ENCODE data around the gene GRIK1. TPM values are rescaled to one million over a fixed set of nuclear protein-coding genes. Genes with fewer than 3 reads are reported as not detected.

The GRIK1 gene
- total RNA-seq, 1 donor, result not detected

GRCh38 chr21:29523646-29524045, 416.1 kb downstream of the GRIK1 start:
- H3K36me3 ChIP-seq (ENCODE audit: insufficient read depth, low read length), result no peaks in the 10 kb centered on the region
- no peak overlapping the region for H2AFZ ChIP-seq (ENCODE audit: low read length)
- no peak overlapping the region for H3K27ac ChIP-seq (ENCODE audit: low read depth, low read length)
- no peaks in the 10 kb centered on the region for H3K27me3 ChIP-seq (ENCODE audit: insufficient read depth, low read length)
- no peak for TF ChIP-seq CTCF (IDR thresholded peaks at IDR 0.05; ENCODE audit: extremely low read depth, low read depth, low read length)
- no peak overlapping the region for H3K4me2 ChIP-seq (ENCODE audit: insufficient read depth, low read length)
- peaks cover 4% of the 10 kb centered on the region for H3K4me1 ChIP-seq (ENCODE audit: insufficient read depth, low read length)
- H3K4me3 ChIP-seq (ENCODE audit: insufficient read depth, low read length), result no peak overlapping the region
- peaks cover 2% of the 10 kb centered on the region for H3K9me3 ChIP-seq (ENCODE audit: low read depth, low read length)
- H4K20me1 ChIP-seq (ENCODE audit: insufficient read depth, low read length), result no peaks in the 10 kb centered on the region
- H3K79me2 ChIP-seq (ENCODE audit: insufficient read depth, low read length), result no peaks in the 10 kb centered on the region
- no peak for DNase-seq (ENCODE audit: insufficient read length, low spot score, missing footprints)

DNA sequence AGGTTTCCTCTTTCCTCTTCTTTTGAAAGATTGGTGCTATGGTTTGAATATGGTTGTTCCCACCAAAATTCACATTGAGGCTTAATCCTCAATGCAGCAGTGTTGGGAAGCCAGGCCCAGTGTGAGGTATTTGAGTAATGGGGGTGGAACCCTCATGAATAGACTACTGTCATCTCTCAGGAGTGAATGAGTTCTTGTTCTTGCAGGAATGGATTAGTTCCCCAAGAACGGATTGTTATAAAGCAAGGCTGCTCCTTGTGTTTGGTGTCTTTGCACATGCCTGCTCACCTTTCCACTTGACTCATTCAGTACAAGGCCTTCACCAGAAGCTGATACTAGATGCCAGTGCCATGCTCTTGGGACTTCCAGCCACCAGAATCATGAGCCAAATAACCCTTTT, 417.9 kb downstream of the GRIK1 start:
- Histone ChIP-seq H2AFZ (ENCODE audit: low read length) (no peak overlapping the region), H3K36me3 (ENCODE audit: insufficient read depth, low read length) (no peaks in the 10 kb centered on the region), H3K79me2 (ENCODE audit: insufficient read depth, low read length) (no peaks in the 10 kb centered on the region), H3K4me1 (ENCODE audit: insufficient read depth, low read length) (peaks cover 4% of the 10 kb centered on the region), H3K4me2 (ENCODE audit: insufficient read depth, low read length) (no peak overlapping the region), H3K4me3 (ENCODE audit: insufficient read depth, low read length) (no peak overlapping the region), H4K20me1 (ENCODE audit: insufficient read depth, low read length) (no peaks in the 10 kb centered on the region), H3K9me3 (ENCODE audit: low read depth, low read length) (peaks cover 2% of the 10 kb centered on the region), H3K27ac (ENCODE audit: low read depth, low read length) (no peak overlapping the region), H3K27me3 (ENCODE audit: insufficient read depth, low read length) (no peaks in the 10 kb centered on the region)
- no peak for DNase-seq (ENCODE audit: insufficient read length, low spot score, missing footprints)
- no peak for TF ChIP-seq CTCF (IDR thresholded peaks at IDR 0.05; ENCODE audit: extremely low read depth, low read depth, low read length)

DNA sequence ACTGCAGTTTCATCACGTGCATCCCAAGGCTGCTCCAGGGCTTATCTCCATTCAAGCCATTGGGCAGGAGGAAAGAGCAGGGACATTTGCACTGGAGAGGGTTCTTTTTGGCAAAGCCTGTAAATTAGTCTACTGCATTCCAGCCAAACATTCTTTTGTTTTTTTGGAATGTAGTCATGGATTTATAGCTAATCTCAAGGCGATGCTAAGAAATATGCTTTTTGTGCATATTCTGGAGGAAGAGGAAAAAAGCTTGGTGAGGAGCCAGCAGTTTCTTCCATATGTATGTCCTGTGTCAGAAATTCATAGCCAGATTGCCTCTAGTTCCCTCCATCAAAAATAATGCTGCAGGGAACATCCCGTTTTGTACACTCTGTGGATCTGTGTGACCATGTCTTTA, 419.6 kb downstream of the GRIK1 start:
- Histone ChIP-seq H3K27ac (ENCODE audit: low read depth, low read length) (no peak overlapping the region), H2AFZ (ENCODE audit: low read length) (no peak overlapping the region), H3K36me3 (ENCODE audit: insufficient read depth, low read length) (no peaks in the 10 kb centered on the region), H3K79me2 (ENCODE audit: insufficient read depth, low read length) (no peaks in the 10 kb centered on the region), H3K4me1 (ENCODE audit: insufficient read depth, low read length) (peaks cover 4% of the 10 kb centered on the region), H3K9me3 (ENCODE audit: low read depth, low read length) (no peaks in the 10 kb centered on the region), H3K27me3 (ENCODE audit: insufficient read depth, low read length) (no peaks in the 10 kb centered on the region), H3K4me3 (ENCODE audit: insufficient read depth, low read length) (no peak overlapping the region), H4K20me1 (ENCODE audit: insufficient read depth, low read length) (no peaks in the 10 kb centered on the region), H3K4me2 (ENCODE audit: insufficient read depth, low read length) (no peak overlapping the region)
- no peak for TF ChIP-seq CTCF (IDR thresholded peaks at IDR 0.05; ENCODE audit: extremely low read depth, low read depth, low read length)
- no peak for DNase-seq (ENCODE audit: insufficient read length, low spot score, missing footprints)

- H3K4me3 ChIP-seq (ENCODE audit: insufficient read depth, low read length), result no peak overlapping the region
- H3K4me1 ChIP-seq (ENCODE audit: insufficient read depth, low read length), result no peaks in the 10 kb centered on the region
- TF ChIP-seq CTCF (IDR thresholded peaks at IDR 0.05; ENCODE audit: extremely low read depth, low read depth, low read length), result no peak
- no peak overlapping the region for H3K27ac ChIP-seq (ENCODE audit: low read depth, low read length)
- H3K36me3 ChIP-seq (ENCODE audit: insufficient read depth, low read length), result no peaks in the 10 kb centered on the region
- H2AFZ ChIP-seq (ENCODE audit: low read length), result no peak overlapping the region
- DNase-seq (ENCODE audit: insufficient read length, low spot score, missing footprints), result no peak
- no peaks in the 10 kb centered on the region for H4K20me1 ChIP-seq (ENCODE audit: insufficient read depth, low read length)
- H3K9me3 ChIP-seq (ENCODE audit: low read depth, low read length), result peaks cover 5% of the 10 kb centered on the region
- no peaks in the 10 kb centered on the region for H3K27me3 ChIP-seq (ENCODE audit: insufficient read depth, low read length)
- no peaks in the 10 kb centered on the region for H3K79me2 ChIP-seq (ENCODE audit: insufficient read depth, low read length)
- H3K4me2 ChIP-seq (ENCODE audit: insufficient read depth, low read length), result no peak overlapping the region
These were observed 425.0 kb downstream of the GRIK1 start for GRCh38 chr21:29514652-29515247.
